Loucy (cell line): ENCODE data around the gene SHISA4.

Experiments
- CTCF ChIP-seq: fragments of 200-600 bp; sonication (generic); conservative IDR thresholded peaks from 2 replicates; pipeline ENCODE4 v1.5.1; 2014; ENCODE audit warnings: mild to moderate bottlenecking, antibody characterized with exemption, low read length
- EZH2phosphoT487 ChIP-seq: fragments of 200-600 bp; IDR thresholded peaks from 2 replicates; pipeline ENCODE4 v1.6.1; 2018; ENCODE audit warnings: antibody characterized with exemption, mild to moderate bottlenecking, moderate library complexity, borderline replicate concordance

GRCh38 chr1:201886103-201886885 is 2.4 kb upstream of the SHISA4 start:
- TF ChIP-seq CTCF = no peak
- no peak for TF ChIP-seq EZH2phosphoT487
